ENCODE measurements around the gene NKX2-3. TPM values are rescaled to one million over a fixed set of nuclear protein-coding genes. Genes with fewer than 3 reads are reported as not detected.

NKX2-3 gene
- total RNA-seq, 1 experiment from 2014 or later = not detected

DNA sequence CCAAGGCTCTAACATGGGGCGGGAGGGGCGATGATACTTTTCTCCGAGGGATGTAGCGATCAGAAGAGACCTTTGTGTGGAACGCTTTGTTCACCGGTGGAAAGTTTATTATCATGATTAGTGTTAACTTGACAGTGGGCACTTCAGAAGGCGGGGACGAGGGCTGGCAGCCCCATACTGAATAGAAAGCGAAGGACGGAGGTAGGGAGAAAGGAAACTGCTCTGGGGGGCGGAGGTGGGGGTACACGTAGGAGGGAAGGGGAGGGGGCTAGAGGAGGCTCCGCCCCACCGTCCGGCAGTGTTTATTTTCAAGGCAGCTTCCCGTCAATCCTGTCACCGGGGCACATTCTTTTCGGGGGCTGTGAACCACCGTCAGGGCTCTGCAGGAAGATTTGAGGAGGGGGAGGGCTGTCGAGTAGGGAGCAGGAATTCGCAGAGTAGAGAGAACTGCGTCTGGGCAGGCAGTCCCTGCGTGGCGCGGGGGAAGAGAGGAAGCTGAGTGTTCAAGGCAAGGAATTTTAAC lies 9.4 kb upstream of the NKX2-3 start:
- no peak overlapping the region for H3K9ac ChIP-seq (ENCODE audit: low read length)

DNA sequence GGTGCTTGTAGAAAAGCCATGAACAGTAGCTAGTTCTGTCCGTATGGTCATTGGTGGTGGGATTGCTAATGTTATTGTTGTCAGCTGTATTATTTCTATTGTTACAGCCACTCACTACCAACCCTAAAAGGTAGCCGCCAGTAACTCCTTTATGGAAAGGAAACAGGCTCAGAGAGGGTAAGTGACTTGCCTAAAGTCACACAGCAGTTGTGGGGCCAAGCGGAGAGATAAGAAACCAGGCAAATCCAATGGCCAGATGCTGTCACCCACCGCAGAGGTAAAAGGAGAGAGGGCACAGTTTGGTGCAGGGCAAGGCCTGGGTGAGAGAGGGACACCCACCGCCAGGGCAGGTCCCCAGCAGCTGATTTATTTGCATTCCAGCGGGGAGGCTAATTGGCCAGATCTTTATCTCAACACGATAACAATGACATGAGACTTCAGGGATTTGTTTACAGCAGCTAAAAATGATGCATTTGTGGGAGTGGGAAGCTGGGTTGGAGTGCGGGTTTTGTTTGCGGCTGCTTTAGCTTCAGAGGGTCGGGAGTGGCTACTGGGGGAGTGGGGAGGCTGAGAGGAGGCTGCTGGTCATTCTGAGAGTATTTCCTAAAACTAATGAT lies 8.6 kb upstream of the NKX2-3 start:
- peaks cover 9% of the 10 kb centered on the region for H3K27me3 ChIP-seq (ENCODE audit: insufficient read depth, low read length)
- H3K27ac ChIP-seq (ENCODE audit: low read depth, low read length) = no peak overlapping the region
- H3K9me3 ChIP-seq (ENCODE audit: control insufficient read depth in 1 of 2, insufficient read depth in 1 of 2, low read depth in 1 of 2, low read length in 2 of 2) = no peaks in the 10 kb centered on the region
- no peak overlapping the region for H3K4me3 ChIP-seq (replicated peaks in 1 of 2; ENCODE audit: low read depth in 1 of 2, low read length in 2 of 2)
- no peak overlapping the region for H3K9ac ChIP-seq (ENCODE audit: low read length)
- intact Hi-C loops (cut with micrococcal nuclease) = no loop called here
- DNase-seq (ENCODE audit: low read depth, low spot score) (no peak), ATAC-seq (no peak)
- TF ChIP-seq, protein P1, sequence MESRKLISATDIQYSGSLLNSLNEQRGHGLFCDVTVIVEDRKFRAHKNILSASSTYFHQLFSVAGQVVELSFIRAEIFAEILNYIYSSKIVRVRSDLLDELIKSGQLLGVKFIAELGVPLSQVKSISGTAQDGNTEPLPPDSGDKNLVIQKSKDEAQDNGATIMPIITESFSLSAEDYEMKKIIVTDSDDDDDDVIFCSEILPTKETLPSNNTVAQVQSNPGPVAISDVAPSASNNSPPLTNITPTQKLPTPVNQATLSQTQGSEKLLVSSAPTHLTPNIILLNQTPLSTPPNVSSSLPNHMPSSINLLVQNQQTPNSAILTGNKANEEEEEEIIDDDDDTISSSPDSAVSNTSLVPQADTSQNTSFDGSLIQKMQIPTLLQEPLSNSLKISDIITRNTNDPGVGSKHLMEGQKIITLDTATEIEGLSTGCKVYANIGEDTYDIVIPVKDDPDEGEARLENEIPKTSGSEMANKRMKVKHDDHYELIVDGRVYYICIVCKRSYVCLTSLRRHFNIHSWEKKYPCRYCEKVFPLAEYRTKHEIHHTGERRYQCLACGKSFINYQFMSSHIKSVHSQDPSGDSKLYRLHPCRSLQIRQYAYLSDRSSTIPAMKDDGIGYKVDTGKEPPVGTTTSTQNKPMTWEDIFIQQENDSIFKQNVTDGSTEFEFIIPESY (IDR thresholded peaks at IDR 0.05; ENCODE audit: extremely low read depth, insufficient replicate concordance, low read length) = no peak
- no peak for TF ChIP-seq TCF7L2 (IDR thresholded peaks at IDR 0.05; ENCODE audit: borderline replicate concordance, extremely low read depth, insufficient read depth, insufficient read length)
- BruUV-seq (replicated peaks) = no TSS peak
- H3K4me1 ChIP-seq (ENCODE audit: control insufficient read depth in 1 of 2, insufficient read depth in 2 of 2, low read length in 2 of 2) = no peaks in the 10 kb centered on the region
- no peaks in the 10 kb centered on the region for H3K9me2 ChIP-seq (ENCODE audit: insufficient read depth)
- no peaks in the 10 kb centered on the region for H4K20me1 ChIP-seq (ENCODE audit: insufficient read depth)
- no peaks in the 10 kb centered on the region for H3K36me3 ChIP-seq (ENCODE audit: control insufficient read depth in 1 of 2, insufficient read depth in 2 of 2, low read length in 2 of 2)
- ChIA-PET RAD21 (ENCODE audit: low non-redundant PET in 1 of 2, low total read pairs in 2 of 2, uncharacterized antibody in 2 of 2, unreplicated experiment in 2 of 2) (no interaction called here), CTCF (no interaction called here), POLR2A (no interaction called here)
- no peaks in the 10 kb centered on the region for H3K79me2 ChIP-seq (ENCODE audit: insufficient read depth, low read length)
- no peak overlapping the region for H3K4me2 ChIP-seq (ENCODE audit: low read length)
- H2AFZ ChIP-seq (ENCODE audit: low read depth, low read length, poor library complexity, severe bottlenecking) = no peak overlapping the region

More for the DNA sequence above, 9.4 kb upstream of the NKX2-3 start:
- no TSS peak for BruUV-seq (replicated peaks)
- no peak overlapping the region for H2AFZ ChIP-seq (ENCODE audit: low read depth, low read length, poor library complexity, severe bottlenecking)
- no peaks in the 10 kb centered on the region for H3K4me1 ChIP-seq (ENCODE audit: control insufficient read depth in 1 of 2, insufficient read depth in 2 of 2, low read length in 2 of 2)
- ChIA-PET POLR2A (no interaction called here), CTCF (no interaction called here), RAD21 (ENCODE audit: low non-redundant PET in 1 of 2, low total read pairs in 2 of 2, uncharacterized antibody in 2 of 2, unreplicated experiment in 2 of 2) (no interaction called here)
- no peaks in the 10 kb centered on the region for H3K9me3 ChIP-seq (ENCODE audit: control insufficient read depth in 1 of 2, insufficient read depth in 1 of 2, low read depth in 1 of 2, low read length in 2 of 2)
- no peak overlapping the region for H3K27ac ChIP-seq (ENCODE audit: low read depth, low read length)
- H3K27me3 ChIP-seq (ENCODE audit: insufficient read depth, low read length) = peaks cover 1% of the 10 kb centered on the region; the same call in 1 of the 2 replicates
- no peaks in the 10 kb centered on the region for H4K20me1 ChIP-seq (ENCODE audit: insufficient read depth)
- no peaks in the 10 kb centered on the region for H3K9me2 ChIP-seq (ENCODE audit: insufficient read depth)
- DNase-seq (ENCODE audit: low read depth, low spot score) (no peak), ATAC-seq (no peak)
- no peak overlapping the region for H3K4me2 ChIP-seq (ENCODE audit: low read length)
- no peak overlapping the region for H3K4me3 ChIP-seq (replicated peaks in 1 of 2; ENCODE audit: low read depth in 1 of 2, low read length in 2 of 2)
- H3K36me3 ChIP-seq (ENCODE audit: control insufficient read depth in 1 of 2, insufficient read depth in 2 of 2, low read length in 2 of 2) = no peaks in the 10 kb centered on the region
- intact Hi-C loops (cut with micrococcal nuclease) = no loop called here
- H3K79me2 ChIP-seq (ENCODE audit: insufficient read depth, low read length) = no peaks in the 10 kb centered on the region
- no peak for TF ChIP-seq POLR2A (IDR thresholded peaks at IDR 0.05; ENCODE audit: borderline replicate concordance, extremely low read depth, insufficient read depth, insufficient read length)
- TF ChIP-seq, protein P2, sequence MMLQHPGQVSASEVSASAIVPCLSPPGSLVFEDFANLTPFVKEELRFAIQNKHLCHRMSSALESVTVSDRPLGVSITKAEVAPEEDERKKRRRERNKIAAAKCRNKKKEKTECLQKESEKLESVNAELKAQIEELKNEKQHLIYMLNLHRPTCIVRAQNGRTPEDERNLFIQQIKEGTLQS (IDR thresholded peaks at IDR 0.05) = no peak
- no peak for TF ChIP-seq POLR2AphosphoS5 (IDR thresholded peaks at IDR 0.05; ENCODE audit: low read depth, low read length)
- TF ChIP-seq FOSL1 (IDR thresholded peaks at IDR 0.05; ENCODE audit: low read depth) = no peak
- TF ChIP-seq TCF7L2 (IDR thresholded peaks at IDR 0.05; ENCODE audit: borderline replicate concordance, extremely low read depth, insufficient read depth, insufficient read length) = no peak
- TF ChIP-seq JUND (IDR thresholded peaks at IDR 0.05) = no peak
- no peak for TF ChIP-seq EGR1 (IDR thresholded peaks at IDR 0.05; ENCODE audit: low read depth)
- TF ChIP-seq SIN3A (IDR thresholded peaks at IDR 0.05; ENCODE audit: low read depth) = no peak
